Activated CD4-positive, alpha-beta T cell treated with anti-CD3 and anti-CD28 coated beads, Interleukin-2, amount 10 ng/mL, durations not matched to agents 7 days and 5 days (primary cell): Measurements from ENCODE around the gene NEU2. TPM values are rescaled to one million over a fixed set of nuclear protein-coding genes. Genes with fewer than 3 reads are reported as not detected.
"Not testable (repeated sequence)": the region's sequence is repeated elsewhere in the genome, so short reads cannot be mapped to it uniquely, and the experiment has no call there.

Experiments
- CTCF ChIA-PET: fragments of 350-600 bp; sonication (Branson Sonifier 250); formaldehyde crosslinking; loops from one replicate; lab custom pipeline; 2021; ENCODE audit warnings: antibody characterized with exemption; lab: Charles Lee
- POLR2A ChIA-PET: fragments of 350-600 bp; sonication (Branson Sonifier 250); formaldehyde crosslinking; loops from one replicate; lab custom pipeline; 2021; ENCODE audit warnings: antibody characterized with exemption; lab: Charles Lee
- DNase-seq: peaks from one replicate; pipeline ENCODE4 v3.0.0-alpha.2; 2020
- H3K27ac Mint-ChIP-seq: one replicate; pipeline ENCODE4 v1.8.0; 2021; ENCODE audit warnings: mild to moderate bottlenecking, moderate library complexity, mixed read lengths
- H3K27me3 Mint-ChIP-seq: one replicate; pipeline ENCODE4 v1.8.0; 2021; ENCODE audit warnings: mixed read lengths
- H3K36me3 Mint-ChIP-seq: one replicate; pipeline ENCODE4 v1.8.0; 2021; ENCODE audit warnings: low read depth, mixed read lengths
- H3K4me1 Mint-ChIP-seq: one replicate; pipeline ENCODE4 v1.8.0; 2021; ENCODE audit warnings: mixed read lengths
- H3K4me3 Mint-ChIP-seq: one replicate; pipeline ENCODE4 v1.8.0; 2021; ENCODE audit warnings: mild to moderate bottlenecking, moderate library complexity, mixed read lengths
- H3K9me3 Mint-ChIP-seq: one replicate; pipeline ENCODE4 v1.8.0; 2021; ENCODE audit warnings: mixed read lengths
- total RNA-seq, 2 experiments: library from RNA; stranded (reverse); gene quantifications; one replicate each; pipeline ENCODE4 v1.2.3, GENCODE V29; 2021

The NEU2 gene
- total RNA-seq, 2 experiments from 2014 or later: not detected

DNA sequence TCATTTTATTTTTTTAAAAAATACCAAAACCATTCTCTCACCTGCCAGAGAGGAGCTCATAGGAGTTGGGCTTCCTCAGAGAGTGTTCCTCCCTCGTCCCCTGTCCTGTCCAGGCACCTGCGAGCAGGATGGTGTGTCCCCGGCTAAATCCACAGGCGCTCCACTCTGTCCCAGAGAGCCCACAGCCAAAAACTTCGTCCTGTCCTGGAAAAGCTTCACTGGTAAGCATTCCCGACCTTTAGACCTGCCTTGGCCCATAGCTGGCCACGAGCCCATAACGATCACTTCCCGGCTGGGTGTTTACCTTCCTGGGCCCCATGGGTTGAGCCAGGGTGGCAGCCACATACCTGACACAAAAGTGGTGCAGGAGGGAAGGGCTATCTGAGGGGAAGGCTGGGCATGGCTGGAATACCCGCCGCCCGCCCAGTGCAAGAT is 19.4 kb upstream of the NEU2 start, which contains the start of gene NGEF:
NGEF (minus strand) TSS at position 230 of the 435 bp plus-strand sequence. CDS start 38,366 bp downstream, outside the sequence.
- CTCF ChIA-PET: interaction anchor here (0.7 kb wide), 1 partner anchor 10 kb away, joined by 3 read pairs; no protein-coding TSS in a partner anchor
- Mint-ChIP-seq H3K27me3 (peaks cover 2% of the 10 kb centered on the region), H3K27ac (no peak within 1 kb of the TSS), H3K36me3 (no peaks in the 10 kb centered on the region), H3K9me3 (peaks cover 5% of the 10 kb centered on the region), H3K4me3 (no peak within 1 kb of the TSS), H3K4me1 (no peaks in the 10 kb centered on the region)
- DNase-seq: no peak
- POLR2A ChIA-PET: interaction anchor here (0.6 kb wide), 1 partner anchor 34 kb away, joined by 6 read pairs; no protein-coding TSS in a partner anchor

DNA sequence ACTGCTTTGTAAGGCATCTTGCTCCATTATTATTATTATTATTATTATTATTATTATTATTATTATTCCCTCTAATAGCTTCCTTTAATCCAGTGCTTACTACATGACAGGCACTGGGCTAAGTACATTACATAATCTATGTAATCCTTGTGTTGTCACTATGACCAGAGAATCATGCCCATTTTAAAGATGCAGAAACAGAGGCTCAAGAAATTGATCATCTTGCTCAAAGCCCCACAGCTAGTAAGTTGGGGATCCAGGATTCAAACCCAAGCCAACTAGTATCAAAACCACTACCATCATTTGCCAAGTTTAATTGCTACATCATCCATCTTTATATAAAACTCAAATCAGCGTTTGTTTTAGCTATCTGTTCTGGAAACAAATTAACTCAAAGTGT is 18.8 kb upstream of the NEU2 start:
- no peaks in the 10 kb centered on the region for H3K4me1 Mint-ChIP-seq
- H3K36me3 Mint-ChIP-seq: no peaks in the 10 kb centered on the region
- no peak for DNase-seq
- ChIA-PET CTCF (no interaction called here), POLR2A (no interaction called here)
- peaks cover 5% of the 10 kb centered on the region for H3K9me3 Mint-ChIP-seq
- H3K4me3 Mint-ChIP-seq: no peak overlapping the region
- no peak overlapping the region for H3K27ac Mint-ChIP-seq
- H3K27me3 Mint-ChIP-seq: no peaks in the 10 kb centered on the region

- Mint-ChIP-seq H3K9me3 (peaks cover 5% of the 10 kb centered on the region), H3K27me3 (no peaks in the 10 kb centered on the region), H3K4me3 (no peak overlapping the region), H3K36me3 (no peaks in the 10 kb centered on the region), H3K27ac (no peak overlapping the region), H3K4me1 (no peaks in the 10 kb centered on the region)
- no peak for DNase-seq
- ChIA-PET POLR2A (no interaction called here), CTCF (no interaction called here)
Measured at GRCh38 chr2:233015019-233015645, 17.3 kb upstream of the NEU2 start.

DNA sequence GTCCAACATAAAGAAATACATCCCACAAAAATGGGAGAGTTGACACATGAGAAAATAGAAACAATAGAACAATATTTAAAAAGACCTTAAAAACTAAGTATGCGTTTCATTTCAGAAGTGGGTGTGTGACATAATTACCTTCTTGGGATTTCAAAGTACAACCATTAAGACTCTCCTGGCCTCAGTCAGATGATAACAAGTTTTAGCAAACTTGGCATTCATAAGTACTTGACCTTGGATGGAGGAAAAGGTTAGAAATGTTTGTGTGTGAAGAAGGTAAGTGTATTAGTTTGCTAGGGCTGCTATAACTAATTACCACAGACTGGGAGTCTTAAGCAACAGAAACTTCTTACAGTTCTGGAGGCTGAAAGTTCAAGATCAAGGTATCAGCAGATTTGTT is 14.5 kb upstream of the NEU2 start:
- Mint-ChIP-seq H3K27me3 (no peaks in the 10 kb centered on the region), H3K36me3 (no peaks in the 10 kb centered on the region), H3K9me3 (peaks cover 5% of the 10 kb centered on the region), H3K4me3 (no peak overlapping the region), H3K4me1 (no peaks in the 10 kb centered on the region), H3K27ac (no peak overlapping the region)
- no peak for DNase-seq
- ChIA-PET POLR2A (no interaction called here), CTCF (no interaction called here)

DNA sequence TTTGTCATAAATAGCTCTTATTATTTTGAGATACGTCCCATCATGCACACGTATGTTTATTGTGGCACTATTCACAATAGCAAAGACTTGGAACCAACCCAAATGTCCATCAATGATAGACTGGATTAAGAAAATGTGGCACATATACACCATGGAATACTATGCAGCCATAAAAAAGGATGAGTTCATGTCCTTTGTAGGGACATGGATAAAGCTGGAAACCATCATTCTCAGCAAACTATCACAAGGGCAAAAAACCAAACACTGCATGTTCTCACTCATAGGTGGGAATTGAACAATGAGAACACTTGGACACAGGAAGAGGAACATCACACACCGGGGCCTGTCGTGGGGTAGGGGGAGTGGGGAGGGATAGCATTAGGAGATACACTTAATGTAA is 12.9 kb upstream of the NEU2 start:
- CTCF ChIA-PET, DNase-seq, H3K4me3 Mint-ChIP-seq, H3K27ac Mint-ChIP-seq, H3K9me3 Mint-ChIP-seq, H3K27me3 Mint-ChIP-seq, H3K36me3 Mint-ChIP-seq, H3K4me1 Mint-ChIP-seq, POLR2A ChIA-PET: not testable (repeated sequence)

DNA sequence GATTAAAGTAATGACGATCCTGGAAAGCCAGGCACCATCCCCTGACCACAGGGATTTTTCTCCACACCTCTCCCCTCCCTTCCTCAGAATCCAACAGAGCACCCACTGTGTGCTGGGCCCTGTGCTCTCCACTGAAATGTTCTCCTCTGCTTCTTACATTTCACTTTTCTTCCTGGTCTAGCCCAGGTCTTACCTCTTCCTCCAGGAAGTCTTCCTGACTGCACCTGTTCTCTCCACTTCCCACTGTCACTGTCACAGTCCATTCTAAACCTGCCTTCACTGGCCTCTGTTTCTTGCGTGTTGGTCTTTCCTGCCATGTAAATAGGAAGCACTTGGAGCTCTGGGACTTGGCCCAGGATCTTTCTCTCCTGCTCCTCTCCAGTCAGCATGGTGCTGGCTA is 12.0 kb upstream of the NEU2 start:
- Mint-ChIP-seq H3K36me3 (no peaks in the 10 kb centered on the region), H3K27ac (no peak overlapping the region), H3K27me3 (no peaks in the 10 kb centered on the region), H3K9me3 (peaks cover 2% of the 10 kb centered on the region), H3K4me1 (no peaks in the 10 kb centered on the region), H3K4me3 (no peak overlapping the region)
- ChIA-PET POLR2A (no interaction called here), CTCF (no interaction called here)
- DNase-seq: no peak

DNA sequence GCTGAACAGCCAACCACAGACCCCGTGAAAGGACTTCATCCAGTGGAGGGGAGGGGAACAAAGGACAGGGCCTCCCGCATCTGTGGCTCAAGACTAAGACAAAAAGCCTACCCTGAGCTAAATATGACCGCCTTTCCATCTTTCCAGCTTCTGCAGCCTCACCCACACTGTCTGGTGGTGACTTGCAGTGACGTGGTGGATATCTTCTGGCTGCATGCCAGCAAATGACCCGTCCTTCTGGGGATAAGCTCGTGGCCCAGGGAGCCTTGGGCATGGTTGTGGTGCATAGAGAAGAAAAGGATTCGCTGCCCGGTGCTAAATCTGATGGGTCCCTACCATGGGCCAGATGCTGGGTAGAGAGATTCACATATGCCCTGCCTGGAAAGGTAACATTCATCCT is 10.7 kb upstream of the NEU2 start:
- no peak for DNase-seq
- ChIA-PET CTCF (interaction anchor here (0.9 kb wide), 1 partner anchor 10 kb away, joined by 4 read pairs; no protein-coding TSS in a partner anchor), POLR2A (no interaction called here)
- H3K36me3 Mint-ChIP-seq: no peaks in the 10 kb centered on the region
- no peak overlapping the region for H3K4me3 Mint-ChIP-seq
- H3K27ac Mint-ChIP-seq: no peak overlapping the region
- no peaks in the 10 kb centered on the region for H3K9me3 Mint-ChIP-seq
- H3K4me1 Mint-ChIP-seq: no peaks in the 10 kb centered on the region
- no peaks in the 10 kb centered on the region for H3K27me3 Mint-ChIP-seq

- ChIA-PET CTCF (no interaction called here), POLR2A (no interaction called here)
- Mint-ChIP-seq H3K4me3 (no peak overlapping the region), H3K27me3 (no peaks in the 10 kb centered on the region), H3K4me1 (no peaks in the 10 kb centered on the region), H3K9me3 (no peaks in the 10 kb centered on the region), H3K36me3 (no peaks in the 10 kb centered on the region), H3K27ac (no peak overlapping the region)
- DNase-seq: no peak
Measured at GRCh38 chr2:233022561-233022960, 9.9 kb upstream of the NEU2 start.

DNA sequence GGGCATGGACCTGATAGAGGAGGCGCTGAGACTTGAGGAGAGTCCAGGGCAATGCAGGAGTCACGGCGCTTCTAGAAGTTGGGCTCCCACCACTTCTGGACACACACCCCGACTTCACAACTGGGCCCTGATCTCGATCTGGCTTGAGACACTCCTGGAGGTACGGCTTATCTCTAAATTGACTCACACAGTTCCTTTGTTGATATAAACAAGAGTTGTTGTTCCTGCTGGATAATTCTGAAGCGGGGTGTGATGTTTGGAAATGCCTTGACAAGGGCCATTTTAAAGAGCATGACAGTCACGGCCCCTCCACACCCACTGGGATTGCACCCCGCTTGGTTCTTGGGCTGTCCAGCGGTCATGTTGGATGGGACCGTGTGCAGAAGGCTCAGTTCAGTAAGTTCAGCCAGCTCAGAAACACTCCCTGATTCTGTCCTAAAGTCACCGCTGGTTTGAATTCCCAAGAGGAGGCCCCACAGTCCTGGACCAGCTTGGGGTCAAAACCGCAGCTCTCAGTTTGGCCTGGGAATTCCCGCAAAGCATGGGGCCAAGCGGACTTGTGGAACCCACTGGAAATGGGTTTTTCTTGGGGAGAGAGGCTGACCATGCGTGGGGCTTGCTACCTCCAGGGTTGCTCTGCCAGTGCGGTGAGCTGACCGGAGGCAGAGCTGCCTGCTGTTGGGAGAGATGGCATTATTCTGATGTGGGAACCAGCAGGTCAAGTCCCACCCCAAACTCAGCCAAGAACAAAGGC is 9.3 kb upstream of the NEU2 start:
- DNase-seq: no peak
- no peak overlapping the region for H3K27ac Mint-ChIP-seq
- H3K9me3 Mint-ChIP-seq: no peaks in the 10 kb centered on the region
- H3K36me3 Mint-ChIP-seq: no peaks in the 10 kb centered on the region
- H3K4me1 Mint-ChIP-seq: no peaks in the 10 kb centered on the region
- CTCF ChIA-PET: interaction anchor here (1.0 kb wide), 1 partner anchor 10 kb away, joined by 3 read pairs; the partner anchor contains the start of gene NGEF
- POLR2A ChIA-PET: no interaction called here
- H3K4me3 Mint-ChIP-seq: no peak overlapping the region
- no peaks in the 10 kb centered on the region for H3K27me3 Mint-ChIP-seq

DNA sequence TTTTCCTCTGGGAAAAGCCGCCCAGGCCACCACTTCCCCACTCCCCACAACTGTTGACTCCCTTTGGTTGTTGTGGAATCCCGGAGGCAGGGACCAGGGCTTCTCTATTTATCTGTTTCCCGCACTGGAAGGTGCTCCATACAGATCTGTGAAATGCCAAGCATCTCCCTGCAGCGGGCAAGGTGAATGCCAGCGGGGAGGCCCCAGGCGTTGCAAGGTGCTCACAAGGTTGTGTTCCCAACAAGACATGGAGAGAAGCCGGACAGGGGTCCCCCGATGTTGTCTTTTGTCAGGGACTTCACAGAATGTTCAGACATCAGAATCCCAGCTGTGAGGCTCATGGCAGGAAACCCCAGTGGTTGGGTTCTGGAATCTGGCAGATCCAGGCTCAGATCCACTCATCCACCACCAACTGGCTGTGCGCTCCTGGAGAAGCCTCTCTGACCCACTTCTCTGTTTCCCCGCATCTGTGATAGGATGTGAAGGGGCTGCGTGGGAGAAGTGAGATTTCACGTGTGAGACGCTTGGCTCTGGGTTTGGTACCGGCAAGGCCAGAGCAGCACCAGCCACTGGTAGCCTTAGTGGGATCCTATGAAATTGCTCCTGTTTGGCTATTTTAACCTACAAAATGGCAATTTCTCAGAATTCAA is 8.6 kb upstream of the NEU2 start:
- H3K9me3 Mint-ChIP-seq: no peaks in the 10 kb centered on the region
- POLR2A ChIA-PET: no interaction called here
- H3K36me3 Mint-ChIP-seq: no peaks in the 10 kb centered on the region
- no peaks in the 10 kb centered on the region for H3K4me1 Mint-ChIP-seq
- CTCF ChIA-PET: interaction anchor here (1.0 to 1.2 kb wide), 2 partner anchors 10 to 11 kb away, joined by 3 to 5 read pairs; partner anchors contain the start of gene NGEF
- no peak overlapping the region for H3K4me3 Mint-ChIP-seq
- no peaks in the 10 kb centered on the region for H3K27me3 Mint-ChIP-seq
- no peak overlapping the region for H3K27ac Mint-ChIP-seq
- no peak for DNase-seq

GRCh38 chr2:233025706-233026105 is 6.8 kb upstream of the NEU2 start:
- no peaks in the 10 kb centered on the region for H3K36me3 Mint-ChIP-seq
- H3K27ac Mint-ChIP-seq: no peak overlapping the region
- ChIA-PET POLR2A (no interaction called here), CTCF (no interaction called here)
- H3K4me3 Mint-ChIP-seq: no peak overlapping the region
- H3K27me3 Mint-ChIP-seq: no peaks in the 10 kb centered on the region
- no peaks in the 10 kb centered on the region for H3K4me1 Mint-ChIP-seq
- H3K9me3 Mint-ChIP-seq: no peaks in the 10 kb centered on the region
- no peak for DNase-seq

GRCh38 chr2:233026198-233026813 is 6.2 kb upstream of the NEU2 start:
- no peak for DNase-seq
- no peak overlapping the region for H3K27ac Mint-ChIP-seq
- no peaks in the 10 kb centered on the region for H3K27me3 Mint-ChIP-seq
- POLR2A ChIA-PET: no interaction called here
- H3K4me3 Mint-ChIP-seq: no peak overlapping the region
- CTCF ChIA-PET: interaction anchor here (0.6 kb wide), 1 partner anchor 236 kb away, joined by 3 read pairs; no protein-coding TSS in a partner anchor
- no peaks in the 10 kb centered on the region for H3K9me3 Mint-ChIP-seq
- H3K4me1 Mint-ChIP-seq: no peaks in the 10 kb centered on the region
- no peaks in the 10 kb centered on the region for H3K36me3 Mint-ChIP-seq
